Measurements from ENCODE around the gene FAM72D.
"Not testable (repeated sequence)": the region's sequence is repeated elsewhere in the genome, so short reads cannot be mapped to it uniquely, and the experiment has no call there.

FAM72D gene

GRCh38 chr1:145155873-145156272, 60.1 kb downstream of the FAM72D start:
- DNase-seq, result not testable (repeated sequence)

GRCh38 chr1:145156891-145157610, 61.3 kb downstream of the FAM72D start:
- peak; percentile 69 for DNase-seq

GRCh38 chr1:145157715-145158114, 61.9 kb downstream of the FAM72D start:
- not testable (repeated sequence) for DNase-seq

GRCh38 chr1:145161046-145161752, 65.4 kb downstream of the FAM72D start:
- DNase-seq, result not testable (repeated sequence)

Measured in left hindlimb (tissue), 1 donor.